Adipocyte (in vitro differentiated cells): Measurements from ENCODE around the gene SHISAL1.

Experiments used
- DNase-seq: peaks from one replicate; pipeline ENCODE4 v3.0.0-alpha.2; 2015; ENCODE audit warnings: low read depth
- H3K27me3 ChIP-seq: replicated peaks from 2 replicates; pipeline ENCODE4 v1.7.0; 2013; ENCODE audit warnings: mild to moderate bottlenecking, low read length, moderate library complexity; ENCODE audit not compliant: control insufficient read depth, insufficient read depth
- H3K36me3 ChIP-seq: 2 replicates; pipeline ENCODE4 v1.7.0; 2013; ENCODE audit warnings: low read length, mild to moderate bottlenecking, moderate library complexity; ENCODE audit not compliant: control insufficient read depth, insufficient read depth, severe bottlenecking
- H3K4me1 ChIP-seq: 2 replicates; pipeline ENCODE4 v1.7.0; 2013; ENCODE audit warnings: mild to moderate bottlenecking, low read length, moderate library complexity; ENCODE audit not compliant: control insufficient read depth, insufficient read depth
- H3K4me3 ChIP-seq: 2 replicates; pipeline ENCODE4 v1.7.0; 2013; ENCODE audit warnings: mild to moderate bottlenecking, low read length, moderate library complexity
- H3K9ac ChIP-seq: 2 replicates; pipeline ENCODE4 v1.7.0; 2013; ENCODE audit warnings: mild to moderate bottlenecking, low read length, moderate library complexity
- H3K9me3 ChIP-seq: 2 replicates; pipeline ENCODE4 v1.7.0; 2013; ENCODE audit warnings: mild to moderate bottlenecking, low read length, moderate library complexity; ENCODE audit not compliant: control insufficient read depth

The SHISAL1 gene

DNA sequence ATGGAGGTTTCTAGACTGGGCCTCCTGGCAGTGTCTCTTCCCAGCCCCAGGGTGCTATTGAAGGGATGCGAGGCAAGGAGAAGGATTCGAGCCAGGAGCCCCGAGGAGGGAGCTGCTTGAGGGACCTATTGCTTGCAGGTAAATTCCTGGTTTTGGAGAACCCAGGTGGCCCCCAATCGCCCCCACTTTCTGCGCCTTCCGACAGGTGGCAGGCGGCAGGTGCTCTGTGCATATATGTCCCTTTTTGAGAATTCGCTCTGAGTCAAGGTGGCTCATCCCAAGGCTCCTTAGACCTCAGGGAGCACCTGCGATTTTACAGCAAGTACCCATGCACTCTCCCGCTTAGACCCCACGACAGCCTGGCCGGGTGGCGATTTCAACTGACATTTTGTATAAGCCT lies 40.3 kb upstream of the SHISAL1 start:
- peaks cover 16% of the 10 kb centered on the region for H3K4me1 ChIP-seq
- H3K27me3 ChIP-seq = peaks cover 23% of the 10 kb centered on the region
- no peak overlapping the region for H3K9ac ChIP-seq
- H3K4me3 ChIP-seq = no peak overlapping the region
- no peak for DNase-seq
- H3K36me3 ChIP-seq = no peaks in the 10 kb centered on the region
- H3K9me3 ChIP-seq = no peaks in the 10 kb centered on the region

DNA sequence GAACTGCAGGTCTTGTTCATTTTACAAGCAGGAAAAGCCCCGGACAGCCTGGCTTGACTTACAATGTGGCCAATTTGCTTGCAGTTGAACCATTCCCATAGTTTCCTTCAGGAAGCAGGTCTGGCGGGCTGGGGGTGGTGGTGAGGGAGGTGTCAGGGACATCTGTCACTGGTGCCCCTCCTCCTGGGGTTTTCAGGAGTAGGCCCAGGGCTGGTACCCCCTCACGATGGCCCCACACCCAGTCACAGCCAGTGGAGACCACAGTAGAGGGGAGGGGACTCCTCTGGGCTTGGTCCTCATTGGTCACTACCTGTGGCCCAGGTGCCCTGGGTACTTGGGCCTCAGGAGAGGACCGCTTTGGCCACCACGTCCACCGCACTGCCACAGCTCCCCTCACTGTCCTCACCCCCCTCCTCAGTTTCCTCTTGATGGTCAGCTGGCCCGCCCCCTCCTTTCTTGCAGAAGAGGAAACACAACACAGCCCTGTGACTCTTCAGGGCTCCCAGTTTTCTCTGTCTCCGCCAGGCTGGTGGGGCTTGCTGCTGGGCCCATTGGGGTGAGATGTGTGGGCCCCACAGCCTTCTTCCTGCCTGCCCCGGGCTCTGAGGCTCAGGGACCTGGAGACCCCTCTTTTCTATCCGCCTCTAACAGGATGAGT lies 39.8 kb upstream of the SHISAL1 start:
- Histone ChIP-seq H3K36me3 (no peaks in the 10 kb centered on the region), H3K9me3 (no peaks in the 10 kb centered on the region), H3K4me1 (peaks cover 11% of the 10 kb centered on the region), H3K9ac (no peak overlapping the region), H3K4me3 (no peak overlapping the region), H3K27me3 (peaks cover 26% of the 10 kb centered on the region)
- DNase-seq = no peak

DNA sequence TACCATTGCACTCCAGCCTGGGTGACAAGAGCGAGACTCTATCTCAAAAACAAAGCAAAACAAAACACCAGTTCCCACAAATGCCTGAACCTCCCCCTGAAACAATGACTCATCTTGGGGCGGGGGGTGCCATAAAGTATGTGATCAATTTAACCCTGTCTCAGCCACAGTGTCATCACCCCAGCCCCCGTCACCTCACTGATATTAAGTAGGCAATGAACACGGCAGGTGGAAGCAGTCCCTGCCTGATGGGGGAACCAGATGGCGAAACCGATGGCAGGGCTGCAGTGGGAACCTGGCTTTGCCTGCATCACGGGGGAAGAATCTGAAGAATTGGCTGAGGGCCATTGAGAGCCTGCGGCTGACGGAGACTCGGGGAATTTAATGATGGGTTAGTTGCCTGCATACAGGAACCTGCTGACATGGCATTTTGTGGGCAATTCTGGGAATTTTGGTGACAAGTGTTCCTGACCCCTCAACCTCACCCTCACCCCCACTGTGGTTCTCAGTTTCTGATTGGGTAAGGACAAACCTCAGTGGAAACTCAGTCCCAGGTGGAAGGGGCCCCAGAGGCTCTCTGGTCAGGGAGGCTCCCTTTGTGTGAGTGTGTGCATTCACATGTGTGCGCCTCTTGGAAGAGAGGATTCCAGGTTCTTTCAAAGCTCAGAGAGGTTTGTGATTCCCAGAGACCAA lies 39.1 kb upstream of the SHISAL1 start:
- no peaks in the 10 kb centered on the region for H3K36me3 ChIP-seq
- peak; percentile 92 for DNase-seq

DNA sequence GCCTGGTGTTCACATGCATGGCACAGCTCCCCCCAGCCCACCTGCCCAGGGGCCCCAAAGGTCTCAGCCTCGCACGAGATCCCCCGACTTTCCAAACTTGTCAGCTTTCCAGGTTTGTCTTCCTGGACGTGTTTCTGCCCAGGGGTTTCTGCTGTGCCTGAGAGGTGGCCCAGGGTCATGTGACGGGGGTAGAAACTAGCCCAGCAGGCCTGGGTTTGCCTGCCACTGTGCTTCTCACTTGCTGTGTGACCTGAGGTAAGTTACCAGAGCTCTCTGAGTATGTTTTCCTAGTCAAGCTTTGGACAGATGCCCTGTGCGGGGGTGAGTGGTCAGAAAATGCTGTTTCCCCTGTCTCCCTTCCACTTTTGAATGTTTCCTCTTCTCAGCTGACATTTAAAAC lies 38.3 kb upstream of the SHISAL1 start:
- Histone ChIP-seq H3K4me3 (no peak overlapping the region), H3K36me3 (no peaks in the 10 kb centered on the region), H3K27me3 (peaks cover 26% of the 10 kb centered on the region), H3K9ac (no peak overlapping the region), H3K9me3 (no peaks in the 10 kb centered on the region), H3K4me1 (peaks cover 9% of the 10 kb centered on the region)
- no peak for DNase-seq

More for the DNA sequence above, 39.1 kb upstream of the SHISAL1 start:
- peaks cover 9% of the 10 kb centered on the region for H3K4me1 ChIP-seq
- no peak overlapping the region for H3K4me3 ChIP-seq
- no peaks in the 10 kb centered on the region for H3K9me3 ChIP-seq
- H3K27me3 ChIP-seq = peaks cover 26% of the 10 kb centered on the region
- H3K9ac ChIP-seq = no peak overlapping the region

DNA sequence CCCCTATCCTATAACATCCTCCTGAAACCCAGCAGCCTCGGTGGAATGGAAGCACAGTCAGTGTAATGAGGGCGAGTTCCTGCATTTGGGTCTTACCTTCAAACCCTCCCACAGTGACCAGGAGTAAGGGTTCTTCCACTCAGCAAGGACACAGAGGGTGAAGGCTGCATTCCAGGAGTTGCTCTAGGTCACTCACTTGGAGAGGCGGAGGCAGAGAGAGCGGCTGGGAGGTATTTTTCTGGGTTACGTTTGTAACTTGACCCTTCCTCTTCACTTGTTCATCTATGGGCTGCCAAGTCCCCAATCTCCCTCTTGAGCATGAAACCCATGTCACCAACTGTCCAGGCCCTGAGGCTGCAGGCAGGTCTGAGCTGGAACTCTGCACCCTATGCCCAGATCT lies 36.8 kb upstream of the SHISAL1 start:
- Histone ChIP-seq H3K4me1 (peaks cover 9% of the 10 kb centered on the region), H3K4me3 (no peak overlapping the region), H3K9me3 (no peaks in the 10 kb centered on the region), H3K27me3 (peaks cover 26% of the 10 kb centered on the region), H3K9ac (no peak overlapping the region), H3K36me3 (no peaks in the 10 kb centered on the region)
- no peak for DNase-seq

DNA sequence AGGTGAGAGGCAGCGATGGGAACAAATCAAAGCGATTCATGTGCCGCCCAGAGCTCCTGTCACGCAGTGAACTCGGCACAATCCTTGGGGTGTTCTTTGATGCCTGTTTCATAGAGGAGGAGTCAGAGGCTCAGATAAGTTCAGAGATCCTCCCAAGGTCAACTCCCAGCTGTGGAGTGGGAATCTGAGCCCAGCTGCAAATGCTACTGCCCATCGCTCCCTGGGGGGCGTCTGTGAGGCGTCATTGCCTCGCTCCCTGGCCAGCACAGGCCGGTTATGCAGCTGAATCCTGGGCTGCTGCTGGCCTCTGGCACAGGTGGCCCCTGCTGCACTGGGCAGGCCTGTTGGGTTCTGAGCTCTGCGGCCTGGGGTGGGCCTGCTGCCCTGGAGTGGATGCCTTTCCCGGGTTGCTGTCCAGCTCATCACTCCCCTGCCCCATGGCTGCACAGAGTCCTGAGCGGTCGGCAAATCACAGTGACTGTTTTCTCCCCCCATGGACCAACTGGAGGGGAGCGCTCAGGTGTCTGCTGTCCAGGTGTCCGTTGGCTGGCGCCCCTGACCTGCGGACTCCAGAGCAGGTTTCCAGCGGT lies 36.3 kb upstream of the SHISAL1 start:
- Histone ChIP-seq H3K4me3 (no peak overlapping the region), H3K9ac (no peak overlapping the region), H3K9me3 (no peaks in the 10 kb centered on the region), H3K36me3 (no peaks in the 10 kb centered on the region), H3K27me3 (peaks cover 28% of the 10 kb centered on the region), H3K4me1 (peaks cover 9% of the 10 kb centered on the region)
- no peak for DNase-seq

DNA sequence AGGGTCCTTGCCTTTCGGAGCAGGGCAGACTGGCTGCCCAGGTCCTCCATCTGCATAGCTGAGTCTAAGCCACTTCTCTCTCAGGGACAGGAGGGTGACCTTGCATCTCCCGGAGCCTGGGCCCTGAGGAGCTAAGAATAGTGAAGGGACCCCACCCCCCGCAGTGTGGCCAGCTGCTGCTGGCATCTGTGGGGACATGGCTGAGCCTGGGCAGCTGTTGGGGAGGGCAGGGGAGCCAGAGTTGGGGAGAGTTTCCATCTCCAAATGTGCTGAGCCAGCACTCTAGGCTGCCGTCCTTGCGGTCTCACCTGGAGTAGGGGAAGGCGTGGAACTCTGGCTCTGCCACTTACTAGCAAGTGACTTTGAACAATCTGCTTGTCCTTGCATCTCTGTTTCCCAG lies 34.8 kb upstream of the SHISAL1 start:
- Histone ChIP-seq H3K4me3 (no peak overlapping the region), H3K9ac (no peak overlapping the region), H3K4me1 (peaks cover 9% of the 10 kb centered on the region), H3K27me3 (peaks cover 30% of the 10 kb centered on the region), H3K36me3 (no peaks in the 10 kb centered on the region), H3K9me3 (no peaks in the 10 kb centered on the region)
- no peak for DNase-seq

DNA sequence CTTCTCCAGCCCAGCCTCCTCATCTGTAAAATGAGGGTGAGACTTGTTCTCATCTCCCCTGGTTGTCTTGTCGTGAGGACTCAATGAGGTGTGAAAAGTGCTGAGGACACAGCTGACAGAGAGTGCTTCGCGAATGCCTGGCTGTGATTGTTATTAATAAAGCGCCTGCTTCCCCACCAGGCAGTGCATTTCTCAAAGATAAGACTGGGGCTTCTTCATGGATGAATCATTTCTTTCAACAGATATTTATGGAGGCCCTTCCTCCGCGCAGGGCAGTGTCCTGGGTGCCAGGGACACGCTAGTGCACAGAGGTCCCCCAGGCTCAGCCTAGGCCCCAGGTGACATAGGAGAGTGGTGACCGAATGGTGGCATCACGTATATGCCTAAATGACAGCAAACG lies 34.3 kb upstream of the SHISAL1 start:
- Histone ChIP-seq H3K9ac (no peak overlapping the region), H3K4me3 (no peak overlapping the region), H3K27me3 (peaks cover 30% of the 10 kb centered on the region), H3K36me3 (no peaks in the 10 kb centered on the region), H3K9me3 (no peaks in the 10 kb centered on the region), H3K4me1 (peaks cover 8% of the 10 kb centered on the region)
- no peak for DNase-seq

DNA sequence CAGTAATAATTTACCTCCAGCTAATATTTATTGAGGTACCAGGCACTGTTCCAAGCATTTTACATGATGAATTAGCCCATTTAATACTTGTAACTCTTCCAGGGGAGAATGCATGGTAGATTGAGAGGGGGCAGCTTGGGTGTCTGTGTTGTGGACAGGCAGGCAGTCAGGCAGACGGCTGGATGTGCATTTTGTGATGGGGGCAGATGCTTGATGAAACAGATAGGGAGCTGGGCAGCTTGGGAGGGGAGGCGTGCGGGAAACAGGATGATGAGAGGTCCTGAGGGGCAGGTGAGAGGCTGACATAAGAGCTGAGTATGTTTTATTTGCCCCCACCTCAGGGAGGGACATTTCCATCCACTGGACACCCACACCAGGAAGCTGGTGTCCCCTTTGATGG lies 33.1 kb upstream of the SHISAL1 start:
- no peaks in the 10 kb centered on the region for H3K36me3 ChIP-seq
- no peak overlapping the region for H3K4me3 ChIP-seq
- no peak overlapping the region for H3K9ac ChIP-seq
- no peaks in the 10 kb centered on the region for H3K9me3 ChIP-seq
- H3K4me1 ChIP-seq = peaks cover 8% of the 10 kb centered on the region
- no peak for DNase-seq
- peaks cover 25% of the 10 kb centered on the region for H3K27me3 ChIP-seq

DNA sequence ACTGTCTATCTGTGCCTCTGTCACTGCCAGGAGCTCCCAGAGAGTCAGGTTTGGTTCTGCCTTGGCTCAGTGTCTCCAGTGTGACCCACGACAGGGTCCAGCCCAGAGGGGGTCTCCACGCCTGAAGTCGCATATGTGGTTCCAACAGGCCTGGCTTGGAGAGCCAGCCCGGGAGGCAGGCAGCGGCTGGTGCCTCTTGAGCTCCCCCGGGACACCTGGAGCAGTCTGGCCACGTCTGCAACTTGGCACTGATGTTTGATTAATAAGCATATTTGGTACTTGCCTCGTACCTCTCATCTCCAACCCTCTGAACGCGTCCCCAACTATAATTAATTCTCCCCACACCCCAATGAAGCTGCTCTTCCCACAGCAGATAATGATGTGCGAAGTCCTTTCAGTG lies 31.7 kb upstream of the SHISAL1 start:
- H3K36me3 ChIP-seq = no peaks in the 10 kb centered on the region
- no peak overlapping the region for H3K9ac ChIP-seq
- peaks cover 8% of the 10 kb centered on the region for H3K4me1 ChIP-seq
- H3K27me3 ChIP-seq = peaks cover 22% of the 10 kb centered on the region
- H3K4me3 ChIP-seq = no peak overlapping the region
- no peak for DNase-seq
- H3K9me3 ChIP-seq = no peaks in the 10 kb centered on the region

DNA sequence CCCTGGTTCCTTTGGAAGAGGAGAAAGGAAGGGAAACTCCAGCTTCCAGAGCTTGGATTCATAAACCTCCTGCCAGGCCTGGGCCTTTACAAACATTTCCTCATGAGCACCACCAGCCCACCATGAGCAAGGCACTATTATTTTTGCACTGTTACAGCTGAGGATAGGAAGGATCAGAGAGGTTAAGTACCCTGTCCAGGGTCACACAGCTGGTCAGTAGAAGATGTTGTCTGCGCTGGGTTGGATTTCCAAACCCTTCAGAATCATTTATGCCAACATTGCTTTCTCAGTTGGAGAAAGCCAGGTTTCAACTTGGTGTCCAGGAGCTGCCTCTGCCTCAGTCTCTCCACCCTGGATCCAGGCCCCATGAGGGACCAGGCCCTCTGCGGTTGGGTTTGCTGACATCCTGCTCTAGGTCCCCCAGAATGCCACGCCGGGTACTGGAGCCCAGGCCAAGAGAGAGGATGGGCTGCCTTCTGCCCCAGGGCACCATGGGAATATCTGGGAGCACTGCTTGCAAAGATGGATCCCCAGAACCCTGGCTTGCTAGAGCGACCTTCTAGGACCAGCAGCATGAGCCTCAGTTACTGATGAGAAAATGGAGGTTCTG lies 29.7 kb upstream of the SHISAL1 start:
- Histone ChIP-seq H3K4me3 (no peak overlapping the region), H3K9ac (no peak overlapping the region), H3K9me3 (no peaks in the 10 kb centered on the region), H3K36me3 (no peaks in the 10 kb centered on the region), H3K4me1 (peaks cover 11% of the 10 kb centered on the region), H3K27me3 (peaks cover 19% of the 10 kb centered on the region)
- DNase-seq = no peak
